Smooth muscle cell of the pulmonary artery (primary cell): ENCODE measurements around the gene RGL1. TPM values are rescaled to one million over a fixed set of nuclear protein-coding genes. Genes with fewer than 3 reads are reported as not detected.

Experiments
- total RNA-seq: library from RNA; depleted of rRNA; stranded (reverse); fragments of >200 nt; gene quantifications from 2 replicates; pipeline ENCODE4 v1.2.3, GENCODE V29; 2014

Gene RGL1
- total RNA-seq: 26.5 and 36.4 TPM in 2 replicates

DNA sequence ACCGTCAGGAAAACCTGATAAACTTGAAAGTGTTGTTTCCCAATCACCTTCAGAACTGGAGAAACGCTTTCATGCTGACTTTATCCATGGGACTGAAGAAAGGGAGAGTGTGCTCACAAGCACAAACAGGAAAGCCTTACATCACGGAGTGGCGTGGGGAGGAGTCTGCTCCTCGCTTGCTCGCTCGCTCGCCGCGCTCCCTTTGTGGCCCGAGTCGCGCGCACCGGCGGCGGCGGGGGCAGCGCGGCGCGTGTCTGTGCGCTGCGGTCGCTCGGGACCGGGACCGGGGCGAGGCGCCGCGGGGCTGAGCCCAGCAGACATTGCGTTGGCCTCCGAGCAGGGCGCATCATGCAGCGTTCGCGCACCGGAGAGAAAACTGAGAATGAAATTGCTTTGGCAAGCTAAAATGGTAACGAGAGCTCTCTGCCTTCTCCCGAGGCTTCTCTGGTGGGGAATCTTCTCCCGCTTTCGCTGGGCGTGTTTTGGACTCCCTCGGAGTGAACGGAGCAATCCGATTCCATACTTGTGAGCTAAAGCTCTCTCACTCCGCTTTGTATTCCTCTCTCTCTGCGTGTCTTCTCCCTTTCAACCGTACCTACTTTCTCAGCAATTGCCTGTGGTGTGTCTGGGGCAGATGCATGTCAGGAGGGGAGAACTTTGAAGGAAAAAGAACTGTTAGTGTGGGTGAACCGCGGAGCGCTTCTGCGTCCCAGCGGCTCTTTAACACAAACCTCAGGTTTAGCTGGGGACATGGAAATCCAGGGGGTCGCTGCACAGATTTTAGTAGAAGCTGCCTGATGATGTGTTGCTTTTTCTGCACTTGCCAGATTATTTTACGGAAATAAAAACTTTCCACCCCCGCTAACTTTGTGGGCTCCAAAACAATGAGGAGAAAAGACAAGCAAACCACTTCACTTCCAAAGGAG, at the start of gene RGL1:
Gene RGL1, plus strand, starts transcription at position 205 of the 926 bp plus-strand sequence. Its CDS starts 178 bp downstream, at position 383.

Other genes starting within 250 kb of the RGL1 start
- 0.39 and 0.89 TPM in 2 replicates for gene NCF2, start 214.7 kb upstream of the RGL1 start, total RNA-seq
- 273 and 324 TPM in 2 replicates for gene ARPC5, start 169.3 kb upstream of the RGL1 start, total RNA-seq
- gene APOBEC4, start 151.8 kb upstream of the RGL1 start, total RNA-seq: not detected in 2 replicates
- 1.2 and 1.9 TPM in 2 replicates for gene COLGALT2, start 232.6 kb downstream of the RGL1 start, total RNA-seq
- gene TSEN15, start 246.6 kb downstream of the RGL1 start, total RNA-seq: 24.8 and 27.3 TPM in 2 replicates